ENCODE data around the gene FLYWCH1.

FLYWCH1 gene, protein sequence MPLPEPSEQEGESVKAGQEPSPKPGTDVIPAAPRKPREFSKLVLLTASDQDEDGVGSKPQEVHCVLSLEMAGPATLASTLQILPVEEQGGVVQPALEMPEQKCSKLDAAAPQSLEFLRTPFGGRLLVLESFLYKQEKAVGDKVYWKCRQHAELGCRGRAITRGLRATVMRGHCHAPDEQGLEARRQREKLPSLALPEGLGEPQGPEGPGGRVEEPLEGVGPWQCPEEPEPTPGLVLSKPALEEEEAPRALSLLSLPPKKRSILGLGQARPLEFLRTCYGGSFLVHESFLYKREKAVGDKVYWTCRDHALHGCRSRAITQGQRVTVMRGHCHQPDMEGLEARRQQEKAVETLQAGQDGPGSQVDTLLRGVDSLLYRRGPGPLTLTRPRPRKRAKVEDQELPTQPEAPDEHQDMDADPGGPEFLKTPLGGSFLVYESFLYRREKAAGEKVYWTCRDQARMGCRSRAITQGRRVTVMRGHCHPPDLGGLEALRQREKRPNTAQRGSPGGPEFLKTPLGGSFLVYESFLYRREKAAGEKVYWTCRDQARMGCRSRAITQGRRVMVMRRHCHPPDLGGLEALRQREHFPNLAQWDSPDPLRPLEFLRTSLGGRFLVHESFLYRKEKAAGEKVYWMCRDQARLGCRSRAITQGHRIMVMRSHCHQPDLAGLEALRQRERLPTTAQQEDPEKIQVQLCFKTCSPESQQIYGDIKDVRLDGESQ

DNA sequence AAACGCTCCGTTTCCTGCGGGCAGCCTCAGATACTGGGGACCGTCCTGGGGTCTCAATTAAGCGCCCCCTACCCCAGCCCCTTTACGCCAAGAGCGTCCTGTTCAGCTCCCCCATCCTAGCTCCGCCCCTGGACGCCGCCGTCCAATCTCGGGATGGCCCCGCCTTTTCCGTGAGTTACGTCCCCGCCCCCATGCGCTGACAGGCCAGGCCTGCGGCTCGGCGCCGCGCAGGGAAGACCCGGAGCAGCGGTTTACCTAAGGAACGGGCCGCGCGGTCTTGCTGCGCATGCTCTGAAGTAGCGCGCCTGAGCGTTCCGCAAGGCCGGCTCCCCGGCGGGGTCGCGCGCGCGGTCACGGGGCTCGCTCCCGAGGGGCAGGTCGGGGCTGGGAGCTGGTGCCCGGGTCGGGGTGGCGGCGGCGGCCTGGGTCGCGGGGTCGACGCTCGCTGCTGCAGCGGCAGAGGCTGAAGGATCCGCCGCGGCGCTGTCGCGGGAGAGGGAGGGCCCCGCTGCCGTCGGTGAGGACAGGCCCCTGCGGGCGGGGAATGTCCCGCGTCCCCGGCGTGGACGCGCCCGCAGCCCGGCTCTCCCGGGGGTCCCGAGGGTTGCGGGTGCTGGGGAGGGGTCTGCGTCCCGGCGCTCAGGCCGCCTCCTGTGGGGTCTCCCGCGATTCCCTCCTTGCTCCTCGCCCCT, at the start of gene FLYWCH1:
Gene FLYWCH1 (plus strand): TSS at position 294 of the 692 bp plus-strand sequence. CDS start 17,755 bp downstream, outside the sequence.
- DNase-seq: peak; percentile 99

DNA sequence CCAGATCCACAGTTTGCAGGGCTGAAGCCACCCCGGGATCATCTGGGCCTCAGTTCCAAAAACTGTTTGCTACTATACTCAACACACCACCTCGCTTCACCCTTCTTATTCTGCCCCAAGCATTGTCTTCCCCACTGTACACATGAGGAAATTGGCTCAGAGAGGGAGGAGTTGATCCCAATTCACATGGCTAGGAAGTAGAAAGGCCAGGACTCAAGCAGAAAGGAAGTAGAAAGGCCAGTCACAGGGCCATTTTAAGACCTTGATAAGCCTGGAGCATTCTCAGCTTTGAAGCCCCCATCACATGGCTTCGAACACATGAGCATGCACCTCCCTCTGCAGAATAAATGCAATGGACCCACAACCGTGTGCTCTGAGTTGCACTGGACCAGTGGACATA, 46.1 kb upstream of the FLYWCH1 start:
- no peak for DNase-seq

DNA sequence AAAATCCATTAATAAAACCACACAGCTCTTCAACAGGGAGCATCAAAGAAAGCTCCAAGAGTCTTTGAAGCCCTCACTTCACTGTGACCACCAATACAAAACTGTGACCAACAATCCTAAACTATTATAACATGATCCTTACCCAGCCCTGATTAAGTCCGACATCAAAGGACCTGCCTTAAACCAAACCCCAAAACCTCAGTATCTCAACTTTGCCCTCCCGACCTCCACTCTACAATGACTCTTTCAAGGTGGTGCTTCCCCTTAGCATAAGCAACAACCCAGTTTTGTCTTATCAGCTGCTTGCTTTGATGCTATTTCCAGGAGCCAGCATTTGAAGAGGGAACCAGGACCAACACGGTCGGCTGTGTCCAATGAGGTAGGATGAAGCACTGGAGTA, 45.3 kb upstream of the FLYWCH1 start:
- DNase-seq: no peak

DNA sequence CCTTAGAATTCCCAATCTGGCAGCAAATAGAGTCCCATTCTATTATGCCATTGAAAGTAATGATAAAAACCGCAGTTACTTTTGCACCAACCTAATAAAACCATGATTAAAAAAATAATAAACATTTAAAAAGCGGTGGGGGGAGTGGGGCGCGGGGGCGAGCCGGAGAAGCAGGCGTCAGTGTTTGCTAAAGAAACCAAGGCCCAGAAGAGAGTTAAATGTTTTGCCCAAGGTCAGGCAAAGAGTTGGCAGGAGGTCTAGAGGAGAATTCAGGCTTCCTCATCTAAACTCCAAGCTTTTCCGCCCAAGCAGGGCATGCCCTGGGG, 44.1 kb upstream of the FLYWCH1 start:
- no peak for DNase-seq

DNA sequence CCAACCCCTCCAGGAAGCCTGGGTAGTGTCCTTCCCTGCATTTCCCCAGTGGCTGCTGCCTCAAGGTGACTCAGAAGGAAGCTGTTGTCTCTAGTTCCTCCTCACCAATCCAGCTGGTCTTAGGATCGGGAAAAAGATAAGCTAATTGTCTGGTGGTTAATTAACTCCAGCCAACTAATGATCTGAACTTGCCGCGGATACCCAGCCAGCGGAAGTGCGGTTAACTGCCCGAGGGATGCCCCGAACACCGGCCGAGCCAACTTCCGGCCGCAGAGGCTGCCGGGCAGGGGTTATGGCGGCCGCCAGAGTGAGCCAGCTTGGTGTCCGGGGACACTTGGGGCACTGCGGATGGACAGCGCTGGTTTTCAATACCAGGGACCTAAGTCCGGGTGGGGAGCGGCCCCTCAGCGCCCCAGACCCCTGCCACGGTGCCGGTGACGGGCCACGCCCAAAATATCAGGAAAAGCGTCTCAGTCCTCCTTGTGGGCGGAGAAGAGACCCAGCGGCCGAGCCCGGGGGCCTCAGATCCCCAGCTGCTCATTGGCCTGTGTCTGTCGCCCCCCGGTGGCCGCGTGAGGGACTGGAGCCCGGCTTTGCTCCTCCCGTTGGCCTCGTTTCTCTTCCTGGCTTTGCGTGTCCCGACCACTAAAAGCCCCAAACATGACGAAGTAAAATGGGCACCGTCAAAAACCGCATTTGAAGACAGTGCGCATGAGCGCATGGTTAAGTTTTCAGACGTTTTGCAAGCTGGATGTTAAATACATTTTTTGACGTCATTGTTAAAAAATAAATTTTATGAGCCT, 43.5 kb upstream of the FLYWCH1 start:
- DNase-seq: peak; percentile 89 to 90

DNA sequence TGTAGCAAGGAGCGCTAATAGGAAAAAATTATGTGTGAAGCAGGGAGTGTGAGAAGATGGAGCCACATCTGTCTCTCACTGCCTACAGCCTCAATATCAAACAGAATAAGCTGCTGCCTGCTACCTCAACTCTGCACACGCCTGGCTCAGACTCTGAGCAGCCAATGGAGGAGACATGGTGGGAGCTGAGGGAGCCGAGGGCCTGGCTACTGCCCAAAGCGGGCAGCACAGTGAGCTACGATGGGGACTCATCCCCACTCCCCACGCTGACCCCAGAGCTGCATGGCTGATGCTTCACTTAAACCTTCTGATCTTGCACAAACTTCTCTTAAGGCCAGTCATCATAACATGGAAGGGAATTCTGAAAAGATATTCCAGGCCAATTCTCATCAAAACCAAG, 39.8 kb upstream of the FLYWCH1 start:
- no peak for DNase-seq

DNA sequence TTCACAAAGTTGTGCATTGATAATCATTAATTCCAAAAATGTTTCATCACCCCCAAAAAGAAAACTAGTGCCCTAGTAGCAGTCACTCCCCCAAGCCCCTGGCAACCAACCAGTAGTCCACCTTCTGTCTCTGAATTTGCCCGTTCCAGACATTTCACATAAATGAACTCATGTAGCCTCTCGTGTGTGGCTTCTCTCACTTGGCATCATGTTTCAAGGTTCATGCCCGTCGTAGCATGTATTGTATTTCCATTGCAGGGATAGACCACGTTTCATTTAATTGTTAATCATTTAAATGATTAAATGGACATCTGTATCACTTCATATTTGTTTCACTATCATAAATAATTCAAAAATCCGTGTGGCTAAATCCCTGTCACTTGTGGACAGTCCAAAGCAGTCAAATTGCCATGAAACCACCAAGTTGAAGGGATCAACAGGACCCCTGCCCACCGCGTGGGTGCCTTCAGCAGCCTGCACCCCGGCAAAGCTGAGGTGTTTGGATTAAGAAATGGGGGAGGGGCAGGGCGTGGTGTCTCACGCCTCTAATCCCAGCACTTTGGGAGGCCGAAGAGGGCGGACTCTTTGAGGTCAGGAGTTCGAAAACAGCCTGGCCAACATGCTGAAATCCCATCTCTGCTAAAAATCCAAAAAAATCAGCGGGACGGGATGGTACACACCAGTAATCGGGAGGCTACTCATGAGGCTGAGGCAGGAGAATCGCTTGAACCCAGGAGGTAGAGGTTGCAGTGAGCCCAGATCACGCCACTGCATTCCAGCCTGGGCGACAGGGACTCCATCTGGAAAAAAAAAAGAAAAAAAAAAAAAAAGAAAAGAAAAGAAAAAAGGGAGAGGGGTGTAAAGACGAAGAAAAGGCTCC, 37.5 kb upstream of the FLYWCH1 start:
- no peak for DNase-seq

DNA sequence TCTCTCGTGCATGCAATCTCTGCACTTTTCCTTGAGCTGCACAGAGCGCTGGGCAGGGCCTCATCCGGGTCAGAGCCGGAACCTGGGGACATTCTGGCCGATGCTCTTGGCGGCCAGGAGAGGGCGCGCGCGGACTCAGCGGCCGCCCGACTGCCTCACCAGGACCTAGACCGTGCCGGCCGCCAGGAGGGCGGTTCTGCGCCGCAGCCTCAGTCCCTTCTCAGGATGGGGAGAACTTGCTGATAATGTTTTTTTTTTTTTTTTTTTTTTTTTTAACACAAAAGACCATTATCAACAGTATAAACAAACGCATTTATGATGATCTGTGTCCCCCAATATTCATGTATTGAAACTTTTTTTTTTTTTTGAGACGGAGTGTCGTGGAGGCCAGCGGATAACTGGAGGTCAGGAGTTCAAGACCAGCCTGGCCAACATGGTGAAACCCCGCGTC, 36.8 kb upstream of the FLYWCH1 start:
- DNase-seq: peak; percentile 54 to 63

DNA sequence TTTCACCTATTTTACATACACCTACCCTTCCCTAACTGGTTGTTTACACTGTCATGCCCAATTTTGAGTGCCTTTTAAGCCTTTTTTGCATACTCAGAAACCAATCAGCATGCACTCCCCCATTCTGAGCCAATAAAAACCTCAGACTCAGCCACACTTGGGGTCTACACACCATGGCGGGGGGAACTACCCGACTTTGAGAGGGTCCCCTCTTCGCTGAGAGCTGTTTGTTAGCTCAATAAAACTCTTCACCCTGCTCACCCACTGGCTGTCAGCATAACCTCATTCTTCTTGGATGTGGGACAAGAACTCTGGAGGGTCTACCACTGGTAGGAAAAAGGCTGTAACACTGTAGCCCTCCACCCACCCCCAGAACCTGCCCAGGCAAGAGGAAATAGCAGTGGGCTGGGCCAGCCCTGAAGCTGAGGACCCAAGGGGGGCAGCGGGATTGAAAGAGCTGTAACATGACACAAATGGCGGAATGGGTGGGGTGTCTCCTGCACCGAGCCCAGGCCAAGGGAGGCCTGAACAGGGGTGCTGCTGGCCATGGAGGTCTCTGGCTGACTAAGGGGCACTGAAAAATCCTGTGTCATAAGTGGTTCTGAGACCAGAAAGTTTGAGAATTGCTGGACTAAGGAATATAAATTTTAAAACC, 31.8 kb upstream of the FLYWCH1 start:
- no peak for DNase-seq

DNA sequence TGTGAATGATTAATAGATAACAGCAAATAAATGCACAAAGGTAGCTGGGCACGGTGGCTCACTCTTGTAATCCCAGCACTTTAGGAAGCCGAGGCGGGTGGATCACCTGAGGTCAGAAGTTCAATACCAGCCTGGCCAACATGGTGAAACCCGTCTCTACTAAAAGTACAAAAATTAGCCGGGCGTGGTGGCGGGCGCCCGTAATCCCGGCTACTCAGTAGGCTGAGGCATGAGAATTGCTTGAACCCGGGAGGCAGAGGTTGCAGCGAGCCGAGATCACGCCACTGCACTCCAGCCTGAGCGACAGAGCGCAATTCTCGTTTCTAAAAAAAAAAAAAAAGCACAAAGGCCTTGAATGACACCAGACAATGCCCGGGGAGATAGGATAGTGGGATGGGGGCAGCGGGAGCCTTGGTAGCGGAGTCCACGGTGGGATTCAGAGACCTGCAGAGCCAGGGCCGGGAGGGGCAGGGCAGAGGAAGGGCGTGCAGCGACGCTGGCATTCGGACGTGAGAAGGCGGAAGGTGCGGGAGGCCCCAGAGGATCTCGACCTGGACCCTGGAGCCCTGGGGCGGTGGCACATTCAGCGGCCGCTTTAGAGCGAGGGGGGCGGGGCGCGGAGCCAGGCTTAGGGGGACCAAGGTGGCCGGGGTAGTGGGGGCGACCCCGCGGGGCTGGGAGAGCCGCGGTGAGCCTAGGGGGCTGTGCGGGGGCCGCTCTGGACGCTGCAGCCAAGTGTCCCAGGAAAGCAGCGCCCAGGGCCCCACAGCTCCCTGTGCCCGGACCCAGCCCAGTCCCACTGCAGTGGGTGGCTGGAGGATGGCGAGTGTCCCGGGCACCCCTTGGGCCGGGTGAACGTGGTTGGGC, 29.7 kb upstream of the FLYWCH1 start:
- DNase-seq: peak in 1 of 2 donors; percentile 24

DNA sequence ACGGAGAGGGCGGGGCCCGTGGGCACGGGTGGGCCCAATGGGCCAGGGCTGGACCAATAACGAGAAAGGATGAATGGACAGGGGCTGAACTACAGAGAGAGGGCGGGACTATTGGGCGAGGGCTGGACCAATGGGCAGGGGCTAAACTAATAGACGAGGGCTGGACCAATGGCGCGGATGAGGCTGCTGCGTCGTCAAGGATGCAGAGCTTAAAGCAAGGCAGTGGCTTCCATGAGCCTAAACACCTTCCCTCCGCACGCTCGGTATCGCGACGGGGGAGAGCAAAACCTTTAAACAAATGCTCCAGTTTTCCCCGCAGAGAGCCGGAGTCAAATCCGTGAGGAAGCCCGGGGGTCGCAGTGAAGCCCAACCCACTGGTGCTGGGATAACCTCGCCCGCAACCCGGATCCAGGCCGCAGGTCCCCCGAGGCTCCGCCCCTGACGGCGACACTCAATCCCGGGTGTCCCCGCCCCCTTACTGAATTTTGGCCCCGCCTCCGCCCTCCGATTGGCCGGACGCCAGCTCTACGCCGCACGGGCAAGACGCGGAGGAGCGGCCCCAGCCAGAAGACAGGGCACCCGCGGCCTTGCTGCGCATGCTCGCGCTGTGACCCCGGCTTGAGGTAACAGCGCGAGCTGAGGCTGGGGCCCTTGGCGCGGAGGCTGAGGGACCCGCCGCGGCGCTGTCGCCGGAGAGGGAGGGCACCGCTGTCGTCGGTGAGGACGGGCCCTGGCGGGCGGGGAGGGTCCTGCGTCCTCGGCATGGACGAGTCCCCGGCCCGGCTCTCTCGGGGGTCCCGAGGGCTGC, 28.9 kb upstream of the FLYWCH1 start, which contains the start of gene FLYWCH2:
Gene FLYWCH2 (plus strand): TSS at position 566 of the 808 bp plus-strand sequence. CDS start 13,235 bp downstream, outside the sequence.
- DNase-seq: peak; percentile 97 to 99

DNA sequence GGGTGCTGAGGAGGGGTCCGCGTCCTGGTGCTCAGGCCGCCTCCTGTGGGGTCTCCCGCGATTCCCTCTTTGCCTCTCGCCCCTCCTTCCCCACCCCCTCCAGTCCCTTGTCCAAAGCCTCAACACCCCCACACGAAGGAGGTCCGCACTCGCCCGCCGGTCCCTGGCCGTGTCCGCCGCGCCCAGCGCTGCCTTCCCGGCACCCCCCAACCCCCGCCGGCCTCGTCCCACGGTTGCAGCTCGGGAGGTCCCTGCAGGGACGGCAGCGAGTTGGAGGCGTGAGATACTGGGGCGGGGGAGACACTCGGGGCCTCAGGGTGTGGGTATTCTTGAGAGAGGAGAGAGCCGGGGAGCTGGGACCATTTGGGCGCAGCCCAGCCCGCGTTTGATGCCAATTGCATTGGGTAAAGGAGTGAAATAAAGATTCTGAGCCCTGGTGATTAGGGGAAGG, 28.2 kb upstream of the FLYWCH1 start:
- no peak for DNase-seq

DNA sequence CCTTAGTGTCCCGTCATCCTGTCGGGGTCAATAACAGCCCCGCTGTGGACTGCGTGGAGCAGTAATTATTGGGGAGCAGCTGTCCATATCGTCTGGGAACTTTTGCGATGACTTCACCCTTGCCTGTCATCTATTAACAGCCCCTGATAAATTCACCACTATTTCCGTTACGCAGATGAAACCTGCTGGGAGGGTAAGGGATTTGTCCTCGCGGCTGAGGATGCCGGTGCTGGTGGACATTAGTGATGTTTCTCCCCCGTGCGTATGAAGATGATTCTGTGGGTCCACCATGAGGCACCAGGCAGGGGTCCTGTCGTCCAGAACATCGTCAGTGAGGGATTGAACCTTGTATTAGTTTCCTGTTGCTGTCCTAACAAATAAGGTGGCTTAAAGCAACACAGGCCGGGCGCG, 27.7 kb upstream of the FLYWCH1 start:
- DNase-seq: no peak

DNA sequence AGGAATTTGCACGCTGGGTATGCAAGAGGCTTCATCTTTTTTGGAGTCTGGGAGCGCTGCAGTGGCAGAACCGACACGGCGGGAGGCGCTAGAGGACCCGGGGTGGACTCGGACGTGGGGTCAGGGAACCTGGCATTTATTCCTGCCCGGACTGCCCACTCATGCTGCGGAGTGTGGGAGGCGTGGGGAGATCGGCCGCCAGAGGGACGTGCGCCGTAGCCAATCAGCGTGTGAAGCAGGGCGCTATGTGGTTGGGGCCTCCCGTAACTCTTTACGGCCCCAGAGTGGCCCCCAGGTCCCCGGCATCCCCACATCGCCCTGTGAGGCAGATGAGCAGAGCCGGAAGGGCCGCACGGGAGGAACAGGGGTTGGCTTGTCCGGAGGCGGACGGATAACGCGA, 17.5 kb upstream of the FLYWCH1 start:
- no peak for DNase-seq

DNA sequence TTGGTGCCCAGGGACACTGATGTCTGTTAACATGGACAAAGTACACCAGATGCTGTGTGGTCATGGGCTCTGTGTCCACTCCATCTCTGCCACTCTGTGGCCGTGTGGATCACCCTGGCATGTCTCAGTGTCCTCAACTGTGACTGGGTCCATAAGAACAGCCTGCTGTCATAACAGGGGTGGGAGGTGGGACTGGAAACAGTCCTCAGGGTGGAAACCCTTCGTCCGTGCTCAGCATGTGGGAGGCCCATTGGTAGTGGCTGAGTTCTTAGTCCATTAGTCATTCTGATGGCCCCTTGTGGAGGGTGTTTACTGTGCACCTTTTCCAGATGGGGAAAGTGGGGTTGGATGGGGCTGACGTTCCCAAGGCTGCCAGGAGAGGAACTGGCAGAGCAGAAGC, 15.9 kb upstream of the FLYWCH1 start:
- no peak for DNase-seq

DNA sequence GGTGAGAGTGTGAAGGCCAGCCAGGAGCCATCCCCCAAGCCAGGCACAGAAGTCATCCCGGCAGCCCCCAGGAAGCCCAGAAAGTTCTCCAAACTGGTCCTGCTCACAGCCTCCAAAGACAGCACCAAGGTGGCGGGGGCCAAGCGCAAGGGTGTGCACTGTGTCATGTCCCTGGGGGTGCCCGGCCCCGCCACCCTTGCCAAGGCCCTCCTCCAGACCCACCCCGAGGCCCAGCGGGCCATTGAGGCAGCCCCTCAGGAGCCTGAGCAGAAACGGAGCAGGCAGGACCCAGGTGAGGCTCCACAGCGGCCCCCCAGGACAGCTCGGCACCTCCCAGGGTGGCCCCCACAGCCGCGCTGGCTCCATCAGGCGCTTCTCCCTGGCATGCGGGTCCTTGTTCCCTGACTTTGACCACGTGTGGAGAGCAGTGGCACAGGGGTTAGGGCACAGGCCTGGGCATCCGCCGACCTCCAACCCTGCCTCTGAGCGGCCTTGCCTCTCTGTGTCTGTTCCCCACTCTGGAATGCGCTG, 15.2 kb upstream of the FLYWCH1 start:
- no peak for DNase-seq

DNA sequence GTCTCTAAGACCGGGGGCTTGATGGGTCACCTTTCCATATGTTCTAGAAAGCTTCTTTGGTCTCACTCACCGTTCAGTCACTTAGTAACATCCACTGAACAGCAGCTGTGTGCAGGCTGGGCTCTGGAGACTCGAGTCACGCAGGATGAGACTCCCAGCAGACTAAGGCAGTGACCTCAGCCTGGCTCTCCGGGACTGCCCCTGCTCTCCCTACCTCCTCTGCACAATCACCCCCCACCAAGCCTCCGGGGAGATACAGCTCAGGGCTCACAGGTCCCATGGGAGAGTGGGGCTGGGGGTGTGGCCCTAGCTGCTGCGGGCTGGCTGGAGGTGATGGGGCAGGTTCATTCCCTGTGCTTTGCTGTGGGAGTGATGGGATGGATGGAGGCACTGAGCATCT, 14.6 kb upstream of the FLYWCH1 start:
- no peak for DNase-seq

DNA sequence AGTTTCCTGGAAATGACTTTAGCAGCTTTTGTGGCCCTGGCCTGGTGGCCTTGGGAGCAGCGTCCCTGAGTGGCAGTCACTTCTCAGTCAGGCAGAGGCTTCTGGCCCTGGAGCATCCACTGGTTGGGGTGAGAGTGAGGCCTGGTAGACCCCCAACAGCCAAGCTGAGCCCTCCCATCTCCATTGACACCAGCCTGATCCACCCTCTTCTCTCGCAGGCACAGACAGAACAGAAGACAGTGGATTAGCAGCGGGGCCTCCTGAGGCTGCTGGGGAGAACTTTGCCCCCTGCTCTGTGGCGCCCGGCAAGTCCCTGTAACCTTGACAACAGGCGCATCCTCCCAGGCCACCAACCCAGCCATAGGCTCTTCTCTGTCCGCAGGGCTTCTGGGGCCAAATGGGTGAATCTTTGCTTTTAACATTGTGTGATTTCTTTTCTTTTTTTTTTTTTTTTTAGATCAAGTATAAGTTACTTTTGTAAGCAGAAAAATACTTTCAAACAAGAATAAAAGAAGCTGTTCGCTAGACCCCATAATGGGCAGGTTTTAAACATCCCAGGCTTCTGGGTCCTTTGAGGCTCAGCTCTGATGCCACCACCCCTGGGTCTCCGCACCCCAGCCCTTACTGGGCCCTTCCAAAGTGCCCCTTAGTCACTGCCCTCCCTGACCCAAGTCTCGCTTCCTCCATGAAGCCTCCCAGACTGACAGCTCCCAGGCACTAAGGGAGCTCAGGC, 12.7 kb upstream of the FLYWCH1 start:
- DNase-seq: no peak
